ENCODE data around the gene SDR42E2.
A peak's percentile ranks its signal among the peaks of the same experiment; 100 is the strongest.
"Not testable (repeated sequence)": the region's sequence is repeated elsewhere in the genome, so short reads cannot be mapped to it uniquely, and the experiment has no call there.

The SDR42E2 gene

GRCh38 chr16:22161999-22162655 is at the start of gene SDR42E2:
SDR42E2 (plus strand) TSS chr16:22162506; CDS start chr16:22165583, 3,077 bp downstream.
- DNase-seq (ENCODE audit: low read depth in 2 of 3, low spot score in 1 of 3) = peak in 1 of 3 donors; percentile 13

- no peak for DNase-seq (ENCODE audit: low read depth in 2 of 3, low spot score in 1 of 3)
These were observed 46.1 kb upstream of the SDR42E2 start for GRCh38 chr16:22116095-22116700.

GRCh38 chr16:22117609-22118008 is 44.7 kb upstream of the SDR42E2 start:
- DNase-seq (ENCODE audit: low read depth in 2 of 3, low spot score in 1 of 3) = no peak

- DNase-seq (ENCODE audit: low read depth in 2 of 3, low spot score in 1 of 3) = no peak
These were observed 41.9 kb upstream of the SDR42E2 start for GRCh38 chr16:22120440-22120839.

- no peak for DNase-seq (ENCODE audit: low read depth in 2 of 3, low spot score in 1 of 3)
These were observed 40.1 kb upstream of the SDR42E2 start for GRCh38 chr16:22122239-22122638.

GRCh38 chr16:22123146-22123545 is 39.2 kb upstream of the SDR42E2 start:
- DNase-seq (ENCODE audit: low read depth in 2 of 3, low spot score in 1 of 3) = no peak

GRCh38 chr16:22123759-22124490 is 38.4 kb upstream of the SDR42E2 start:
- no peak for DNase-seq (ENCODE audit: low read depth in 2 of 3, low spot score in 1 of 3)

GRCh38 chr16:22124583-22125284 is 37.6 kb upstream of the SDR42E2 start:
- DNase-seq (ENCODE audit: low read depth in 2 of 3, low spot score in 1 of 3) = no peak

GRCh38 chr16:22126037-22126558 is 36.2 kb upstream of the SDR42E2 start:
- no peak for DNase-seq (ENCODE audit: low read depth in 2 of 3, low spot score in 1 of 3)

GRCh38 chr16:22128537-22128936 is 33.8 kb upstream of the SDR42E2 start:
- DNase-seq (ENCODE audit: low read depth in 2 of 3, low spot score in 1 of 3) = not testable (repeated sequence)

GRCh38 chr16:22130528-22130927 is 31.8 kb upstream of the SDR42E2 start:
- DNase-seq (ENCODE audit: low read depth in 2 of 3, low spot score in 1 of 3) = no peak

GRCh38 chr16:22132801-22133200 is 29.5 kb upstream of the SDR42E2 start:
- no peak for DNase-seq (ENCODE audit: low read depth in 2 of 3, low spot score in 1 of 3)

GRCh38 chr16:22138482-22138881 is 23.8 kb upstream of the SDR42E2 start:
- DNase-seq (ENCODE audit: low read depth in 2 of 3, low spot score in 1 of 3) = no peak

GRCh38 chr16:22139008-22139407 is 23.3 kb upstream of the SDR42E2 start:
- no peak for DNase-seq (ENCODE audit: low read depth in 2 of 3, low spot score in 1 of 3)

- DNase-seq (ENCODE audit: low read depth in 2 of 3, low spot score in 1 of 3) = no peak
These were observed 22.6 kb upstream of the SDR42E2 start for GRCh38 chr16:22139732-22140131.

- no peak for DNase-seq (ENCODE audit: low read depth in 2 of 3, low spot score in 1 of 3)
These were observed 20.5 kb upstream of the SDR42E2 start for GRCh38 chr16:22141767-22142166.

GRCh38 chr16:22144520-22144919 is 17.8 kb upstream of the SDR42E2 start:
- no peak for DNase-seq (ENCODE audit: low read depth in 2 of 3, low spot score in 1 of 3)

GRCh38 chr16:22147853-22148252 is 14.5 kb upstream of the SDR42E2 start:
- DNase-seq (ENCODE audit: low read depth in 2 of 3, low spot score in 1 of 3) = no peak

- no peak for DNase-seq (ENCODE audit: low read depth in 2 of 3, low spot score in 1 of 3)
These were observed 10.9 kb upstream of the SDR42E2 start for GRCh38 chr16:22151246-22151998.

GRCh38 chr16:22152316-22152715 is 10.0 kb upstream of the SDR42E2 start:
- no peak for DNase-seq (ENCODE audit: low read depth in 2 of 3, low spot score in 1 of 3)

- DNase-seq (ENCODE audit: low read depth in 2 of 3, low spot score in 1 of 3) = not testable (repeated sequence)
These were observed 9.2 kb upstream of the SDR42E2 start for GRCh38 chr16:22153078-22153477.

All from stimulated activated CD4-positive, alpha-beta T cell treated with anti-CD3 and anti-CD28 coated beads, Interleukin-12 subunit alpha, Interleukin-12 subunit beta, amount 100 ng/mL, for 48 hours (primary cell).